ENCODE measurements around the gene CAPS. TPM values are rescaled to one million over a fixed set of nuclear protein-coding genes. Genes with fewer than 3 reads are reported as not detected.

Gene CAPS
- total and polyA plus RNA-seq, 12 donors = 7.1 to 146 (median 19.2) TPM

- H3K4me1 ChIP-seq (replicated peaks in 1 of 2) = peaks cover 5 to 11% of the 10 kb centered on the region in 2 donors
- DNase-seq = no peak
- H3K9me3 ChIP-seq (replicated peaks in 1 of 3) = no peaks in the 10 kb centered on the region
- intact Hi-C loops (cut with DNase I) = no loop called here
- no peak overlapping the region for H3K4me3 ChIP-seq
- no peaks in the 10 kb centered on the region for H3K36me3 ChIP-seq (replicated peaks in 1 of 2)
- H3K27ac ChIP-seq = no peak overlapping the region
- 72 to 79% (median 75%) methylated on average over 6 to 8 of the region's 8 CpGs; no CpG with 5 or more reads in 1 of the 4 donors for WGBS, 4 donors
- TF ChIP-seq POLR2A (IDR thresholded peaks at IDR 0.05) = no peak
- TF ChIP-seq, protein P1, sequence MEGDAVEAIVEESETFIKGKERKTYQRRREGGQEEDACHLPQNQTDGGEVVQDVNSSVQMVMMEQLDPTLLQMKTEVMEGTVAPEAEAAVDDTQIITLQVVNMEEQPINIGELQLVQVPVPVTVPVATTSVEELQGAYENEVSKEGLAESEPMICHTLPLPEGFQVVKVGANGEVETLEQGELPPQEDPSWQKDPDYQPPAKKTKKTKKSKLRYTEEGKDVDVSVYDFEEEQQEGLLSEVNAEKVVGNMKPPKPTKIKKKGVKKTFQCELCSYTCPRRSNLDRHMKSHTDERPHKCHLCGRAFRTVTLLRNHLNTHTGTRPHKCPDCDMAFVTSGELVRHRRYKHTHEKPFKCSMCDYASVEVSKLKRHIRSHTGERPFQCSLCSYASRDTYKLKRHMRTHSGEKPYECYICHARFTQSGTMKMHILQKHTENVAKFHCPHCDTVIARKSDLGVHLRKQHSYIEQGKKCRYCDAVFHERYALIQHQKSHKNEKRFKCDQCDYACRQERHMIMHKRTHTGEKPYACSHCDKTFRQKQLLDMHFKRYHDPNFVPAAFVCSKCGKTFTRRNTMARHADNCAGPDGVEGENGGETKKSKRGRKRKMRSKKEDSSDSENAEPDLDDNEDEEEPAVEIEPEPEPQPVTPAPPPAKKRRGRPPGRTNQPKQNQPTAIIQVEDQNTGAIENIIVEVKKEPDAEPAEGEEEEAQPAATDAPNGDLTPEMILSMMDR (IDR thresholded peaks at IDR 0.05) = no peak
- no peaks in the 10 kb centered on the region for H3K27me3 ChIP-seq
Observed at GRCh38 chr19:5877427-5877826, 36.6 kb upstream of the CAPS start.

DNA sequence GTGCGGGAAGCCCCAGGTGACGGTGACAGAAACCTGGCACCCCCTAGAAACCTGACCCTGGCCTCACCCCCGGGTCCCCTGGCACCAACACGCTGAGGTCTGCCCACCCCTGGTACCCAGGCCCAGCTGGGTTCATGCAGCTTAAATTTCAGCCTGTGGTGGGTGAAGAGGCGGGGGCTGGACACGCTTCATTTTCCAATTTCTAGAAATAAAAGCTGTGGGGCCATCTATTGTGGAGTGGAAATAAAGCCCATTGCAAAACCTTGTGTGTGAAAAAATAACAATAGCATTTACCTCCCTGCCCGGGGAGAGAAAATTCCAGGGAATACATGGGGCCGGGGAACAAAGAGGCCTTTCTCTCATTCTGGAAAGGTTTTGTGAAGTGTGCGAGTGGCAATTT, 36.2 kb upstream of the CAPS start:
- no peaks in the 10 kb centered on the region for H3K36me3 ChIP-seq (replicated peaks in 1 of 2)
- 80 to 90% (median 85%) methylated on average over 7 to 9 of the region's 9 CpGs for WGBS, 4 donors
- no peak for DNase-seq
- no peak for TF ChIP-seq POLR2A (IDR thresholded peaks at IDR 0.05)
- TF ChIP-seq, protein P1 (IDR thresholded peaks at IDR 0.05) = no peak
- peaks cover 5 to 11% of the 10 kb centered on the region in 2 donors for H3K4me1 ChIP-seq (replicated peaks in 1 of 2)
- no peaks in the 10 kb centered on the region for H3K9me3 ChIP-seq (replicated peaks in 1 of 3)
- intact Hi-C loops (cut with DNase I) = no loop called here
- H3K4me3 ChIP-seq = no peak overlapping the region
- H3K27me3 ChIP-seq = no peaks in the 10 kb centered on the region
- H3K27ac ChIP-seq = no peak overlapping the region

- H3K27me3 ChIP-seq = no peaks in the 10 kb centered on the region
- 36 to 61% (median 41%) methylated on average over 5 to 6 of the region's 6 CpGs for WGBS, 4 donors
- peaks cover 5 to 11% of the 10 kb centered on the region in 2 donors for H3K4me1 ChIP-seq (replicated peaks in 1 of 2)
- H3K9me3 ChIP-seq (replicated peaks in 1 of 3) = no peaks in the 10 kb centered on the region
- H3K36me3 ChIP-seq (replicated peaks in 1 of 2) = no peaks in the 10 kb centered on the region
- TF ChIP-seq POLR2A (IDR thresholded peaks at IDR 0.05) = no peak
- TF ChIP-seq, protein P1 (IDR thresholded peaks at IDR 0.05) = no peak
- H3K27ac ChIP-seq = no peak overlapping the region
- no peak for DNase-seq
- no peak overlapping the region for H3K4me3 ChIP-seq
- intact Hi-C loops (cut with DNase I) = no loop called here
Observed at GRCh38 chr19:5880196-5880595, 33.9 kb upstream of the CAPS start.

- WGBS, 4 donors = 10 to 21% (median 17%) methylated on average over 9 to 15 of the region's 15 CpGs
- H3K27me3 ChIP-seq = no peaks in the 10 kb centered on the region
- no peaks in the 10 kb centered on the region for H3K9me3 ChIP-seq (replicated peaks in 1 of 3)
- no peaks in the 10 kb centered on the region for H3K36me3 ChIP-seq (replicated peaks in 1 of 2)
- DNase-seq = peak in 5 of 7 donors; percentile 61 to 78 (median 73)
- TF ChIP-seq, protein P1 (IDR thresholded peaks at IDR 0.05) = no peak
- TF ChIP-seq POLR2A (IDR thresholded peaks at IDR 0.05) = no peak
- peaks cover 5 to 11% of the 10 kb centered on the region in 2 donors for H3K4me1 ChIP-seq (replicated peaks in 1 of 2)
- intact Hi-C loops (cut with DNase I) = no loop called here
- H3K4me3 ChIP-seq = no peak overlapping the region
- H3K27ac ChIP-seq = no peak overlapping the region
Observed at GRCh38 chr19:5880604-5881078, 33.4 kb upstream of the CAPS start.
